ENCODE measurements around the gene HDAC3.

- TF ChIP-seq SPI1 (IDR thresholded peaks at IDR 0.05; ENCODE audit: low read depth, low read length): no peak
- no peak for TF ChIP-seq PAX5 (IDR thresholded peaks at IDR 0.05; ENCODE audit: insufficient read depth, low read length, severe bottlenecking)
- TF ChIP-seq POLR2A (IDR thresholded peaks at IDR 0.05; ENCODE audit: low read depth, low read length): no peak
- TF ChIP-seq POLR2AphosphoS5 (IDR thresholded peaks at IDR 0.05; ENCODE audit: low read depth, low read length): no peak
- no peak for TF ChIP-seq TAF1 (IDR thresholded peaks at IDR 0.05; ENCODE audit: low read depth, low read length)
Measured at GRCh38 chr5:141617682-141618029, 19.0 kb downstream of the HDAC3 start.
